ENCODE measurements around the gene TYMS.

The TYMS gene

GRCh38 chr18:712401-713134, 55.1 kb downstream of the TYMS start, which contains the start of gene ENOSF1:
Gene ENOSF1, minus strand, starts transcription at chr18:712630. Its CDS starts 43 bp downstream, at chr18:712587.
- DNase-seq: no peak

GRCh38 chr18:713135-713490, 55.7 kb downstream of the TYMS start:
- DNase-seq: no peak

DNA sequence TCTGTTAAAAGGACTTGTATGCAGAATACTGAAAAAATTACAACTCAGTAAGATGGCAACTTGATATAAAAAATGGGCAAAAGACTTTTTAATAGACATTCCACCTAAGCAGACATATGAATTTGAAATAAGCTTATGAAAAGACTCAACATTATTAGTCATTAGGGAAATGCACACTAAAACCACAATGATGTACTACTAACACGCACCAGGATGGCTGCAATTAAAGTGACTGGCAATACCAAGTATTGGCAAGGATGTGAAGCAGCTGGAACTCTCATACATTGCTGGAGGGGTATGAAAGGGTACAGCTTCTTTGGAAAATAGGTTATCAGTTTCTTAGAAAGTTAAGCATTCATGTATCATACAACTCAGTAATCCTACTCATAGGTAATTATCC, 58.2 kb downstream of the TYMS start:
- no peak for DNase-seq

DNA sequence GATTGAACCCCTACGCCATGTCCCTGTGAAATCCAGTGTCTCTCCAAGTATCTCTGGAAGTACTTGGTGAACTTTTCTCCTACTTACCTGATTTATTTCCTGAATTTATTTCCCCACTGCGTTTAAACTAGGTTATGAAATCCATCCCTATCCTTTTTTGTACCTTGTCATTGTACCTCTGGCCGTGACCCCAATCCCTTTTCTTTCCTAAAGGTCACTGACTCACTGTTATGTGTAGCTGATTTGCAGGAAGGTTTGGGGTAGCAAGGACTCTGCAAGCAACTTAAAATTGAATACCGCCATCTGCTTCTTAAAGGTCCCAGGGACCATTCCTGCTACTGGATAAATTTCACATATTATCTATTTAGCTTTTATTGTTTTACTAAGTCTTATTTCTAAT, 59.5 kb downstream of the TYMS start:
- DNase-seq: no peak

Measured in DMS79 (cell line).